HUES64 (cell line): ENCODE results near the gene RGS8.

Source experiments
- H3K27ac ChIP-seq: 2 replicates; pipeline ENCODE4 v1.7.0; 2013; ENCODE audit warnings: low read depth, low read length, inconsistent platforms
- H3K27me3 ChIP-seq: 2 replicates; pipeline ENCODE4 v1.6.1; 2013; ENCODE audit warnings: mild to moderate bottlenecking, low read length; ENCODE audit not compliant: insufficient read depth
- H3K36me3 ChIP-seq: 2 replicates; pipeline ENCODE4 v1.6.1; 2013; ENCODE audit warnings: mild to moderate bottlenecking, low read length; ENCODE audit not compliant: insufficient read depth
- H3K4me1 ChIP-seq: 2 replicates; pipeline ENCODE4 v1.6.1; 2013; ENCODE audit warnings: mild to moderate bottlenecking, low read length, moderate library complexity; ENCODE audit not compliant: insufficient read depth
- H3K4me3 ChIP-seq: 2 replicates; pipeline ENCODE4 v1.5.1; 2013; ENCODE audit warnings: mild to moderate bottlenecking, low read length, moderate library complexity
- H3K9ac ChIP-seq: 2 replicates; pipeline ENCODE4 v1.6.1; 2013; ENCODE audit warnings: mild to moderate bottlenecking, low read depth, low read length
- H3K9me3 ChIP-seq: 2 replicates; pipeline ENCODE4 v1.6.1; 2013; ENCODE audit warnings: low read depth, low read length; ENCODE audit not compliant: insufficient read depth
- WGBS: fragments of 150-250, 120-280 bp; methylation state at CpG from one replicate; pipeline ENCODE4 v1.1.7; 2013; ENCODE audit warnings: missing lambda C conversion rate; 5-methylcytosine and 5-hydroxymethylcytosine counted together

Gene RGS8

GRCh38 chr1:182652933-182653332 is 31.5 kb downstream of the RGS8 start:
- Histone ChIP-seq H3K27ac (no peak overlapping the region), H3K9me3 (no peaks in the 10 kb centered on the region), H3K36me3 (no peaks in the 10 kb centered on the region), H3K4me3 (no peak overlapping the region), H3K9ac (no peak overlapping the region), H3K4me1 (no peaks in the 10 kb centered on the region), H3K27me3 (no peaks in the 10 kb centered on the region)
- WGBS, result 80% methylated on average over 3 of the region's 3 CpGs

- Histone ChIP-seq H3K27me3 (no peaks in the 10 kb centered on the region), H3K27ac (no peak overlapping the region), H3K4me3 (no peak overlapping the region), H3K9ac (no peak overlapping the region), H3K9me3 (no peaks in the 10 kb centered on the region), H3K36me3 (no peaks in the 10 kb centered on the region), H3K4me1 (no peaks in the 10 kb centered on the region)
- 92% methylated on average over 2 of the region's 3 CpGs for WGBS
These were observed 33.1 kb downstream of the RGS8 start for GRCh38 chr1:182651339-182651724.

DNA sequence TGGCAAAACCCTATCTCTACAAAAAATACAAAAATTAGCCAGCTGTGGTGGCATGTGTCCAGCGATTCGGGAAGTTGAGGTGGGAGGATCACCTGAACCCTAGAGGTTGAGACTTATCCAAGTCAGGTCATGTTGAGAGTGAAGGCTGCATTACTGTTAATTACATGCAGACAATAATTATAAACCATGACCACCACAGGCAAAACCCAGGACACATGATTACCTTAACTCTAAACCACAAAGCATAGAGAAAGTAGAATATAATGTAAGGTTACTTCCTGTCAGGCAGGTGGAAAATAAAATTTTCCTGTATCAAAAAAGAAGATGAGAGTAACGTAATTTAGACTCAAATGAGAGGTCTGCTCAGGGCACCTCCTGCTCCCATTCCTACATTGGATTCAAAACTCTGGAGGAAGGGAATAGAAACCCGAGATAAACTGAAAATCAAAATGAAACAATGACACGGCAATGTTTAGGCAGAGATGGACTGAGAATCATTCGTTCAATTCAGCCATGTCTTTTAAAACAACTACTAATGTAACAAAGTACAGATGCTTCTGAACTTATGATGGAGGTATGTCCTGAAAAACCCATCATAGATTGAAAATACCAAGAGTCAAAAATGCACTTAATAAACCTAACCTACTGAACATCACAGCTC is 33.6 kb downstream of the RGS8 start:
- H3K36me3 ChIP-seq, result no peaks in the 10 kb centered on the region
- no peaks in the 10 kb centered on the region for H3K9me3 ChIP-seq
- no peak overlapping the region for H3K9ac ChIP-seq
- 91% methylated on average over 6 of the region's 6 CpGs for WGBS
- no peak overlapping the region for H3K27ac ChIP-seq
- no peak overlapping the region for H3K4me3 ChIP-seq
- no peaks in the 10 kb centered on the region for H3K4me1 ChIP-seq
- no peaks in the 10 kb centered on the region for H3K27me3 ChIP-seq

- H3K9ac ChIP-seq, result no peak overlapping the region
- no peaks in the 10 kb centered on the region for H3K36me3 ChIP-seq
- no peak overlapping the region for H3K27ac ChIP-seq
- 99% methylated on average over 7 of the region's 7 CpGs for WGBS
- no peaks in the 10 kb centered on the region for H3K4me1 ChIP-seq
- H3K4me3 ChIP-seq, result no peak overlapping the region
- no peaks in the 10 kb centered on the region for H3K9me3 ChIP-seq
- H3K27me3 ChIP-seq, result no peaks in the 10 kb centered on the region
These were observed 35.3 kb downstream of the RGS8 start for GRCh38 chr1:182649041-182649440.

GRCh38 chr1:182646739-182647138 is 37.6 kb downstream of the RGS8 start:
- Histone ChIP-seq H3K4me3 (no peak overlapping the region), H3K27ac (no peak overlapping the region), H3K36me3 (no peaks in the 10 kb centered on the region), H3K4me1 (no peaks in the 10 kb centered on the region), H3K9ac (no peak overlapping the region), H3K27me3 (no peaks in the 10 kb centered on the region), H3K9me3 (no peaks in the 10 kb centered on the region)
- WGBS, result 85% methylated on average over 2 of the region's 2 CpGs

DNA sequence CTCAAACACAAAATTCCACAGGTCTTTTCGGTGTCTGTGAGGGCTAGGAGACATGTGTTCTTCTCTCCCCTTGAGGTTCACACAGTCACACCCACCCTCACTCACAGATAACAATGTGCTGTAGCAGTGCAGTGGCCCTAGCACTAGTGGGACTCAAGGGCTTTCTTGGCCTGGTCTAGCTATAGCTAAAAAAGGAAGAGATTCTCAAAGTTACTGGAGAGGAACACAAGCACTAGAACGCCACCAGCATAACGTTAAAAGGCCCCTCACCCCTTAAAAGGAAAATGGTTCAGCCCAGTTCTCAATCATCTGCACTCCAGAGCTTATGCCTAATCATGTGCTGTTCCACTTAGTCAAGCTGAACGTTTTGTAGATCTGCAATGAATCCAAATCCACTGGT is 39.5 kb downstream of the RGS8 start:
- H3K27ac ChIP-seq, result no peak overlapping the region
- H3K36me3 ChIP-seq, result no peaks in the 10 kb centered on the region
- no peaks in the 10 kb centered on the region for H3K9me3 ChIP-seq
- H3K27me3 ChIP-seq, result no peaks in the 10 kb centered on the region
- H3K4me3 ChIP-seq, result no peak overlapping the region
- H3K4me1 ChIP-seq, result no peaks in the 10 kb centered on the region
- 91% methylated on average over 4 of the region's 4 CpGs for WGBS
- H3K9ac ChIP-seq, result no peak overlapping the region

DNA sequence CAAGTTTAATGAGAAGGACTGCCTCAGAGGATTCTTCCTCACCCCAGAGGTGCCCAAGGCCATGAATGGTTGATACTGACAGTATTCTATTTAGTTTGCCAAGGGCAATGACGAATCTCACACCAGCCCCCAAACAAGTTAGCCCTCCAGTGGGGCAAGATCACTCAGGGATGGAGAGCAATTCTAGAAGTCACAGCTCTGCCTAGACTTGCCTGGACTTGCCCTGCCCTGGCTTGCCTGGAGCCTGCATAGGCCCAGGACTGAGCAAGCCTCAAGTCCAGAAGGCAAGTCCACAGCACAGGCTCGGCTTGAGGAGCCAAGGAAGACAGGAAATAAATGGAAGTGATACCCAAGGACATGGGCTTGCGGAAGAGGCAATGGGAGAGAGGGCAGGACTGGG is 40.7 kb downstream of the RGS8 start:
- Histone ChIP-seq H3K9me3 (no peaks in the 10 kb centered on the region), H3K4me1 (no peaks in the 10 kb centered on the region), H3K27me3 (no peaks in the 10 kb centered on the region), H3K9ac (no peak overlapping the region), H3K27ac (no peak overlapping the region), H3K4me3 (no peak overlapping the region), H3K36me3 (no peaks in the 10 kb centered on the region)
- WGBS, result 95% methylated on average over 3 of the region's 3 CpGs

- Histone ChIP-seq H3K4me3 (no peak overlapping the region), H3K9ac (no peak overlapping the region), H3K4me1 (no peaks in the 10 kb centered on the region), H3K27ac (no peak overlapping the region), H3K9me3 (no peaks in the 10 kb centered on the region), H3K27me3 (no peaks in the 10 kb centered on the region), H3K36me3 (no peaks in the 10 kb centered on the region)
- 92% methylated on average over 8 of the region's 8 CpGs for WGBS
These were observed 41.9 kb downstream of the RGS8 start for GRCh38 chr1:182642461-182642860.

GRCh38 chr1:182641561-182641960 is 42.8 kb downstream of the RGS8 start:
- H3K4me3 ChIP-seq, result no peak overlapping the region
- H3K4me1 ChIP-seq, result no peaks in the 10 kb centered on the region
- no peaks in the 10 kb centered on the region for H3K27me3 ChIP-seq
- H3K9me3 ChIP-seq, result no peaks in the 10 kb centered on the region
- WGBS, result 93% methylated on average over 5 of the region's 5 CpGs
- no peaks in the 10 kb centered on the region for H3K36me3 ChIP-seq
- H3K9ac ChIP-seq, result no peak overlapping the region
- no peak overlapping the region for H3K27ac ChIP-seq

- WGBS, result 100% methylated on average over 1 of the region's 1 CpG
- H3K27me3 ChIP-seq, result no peaks in the 10 kb centered on the region
These were observed 45.1 kb downstream of the RGS8 start for GRCh38 chr1:182639330-182639729.

DNA sequence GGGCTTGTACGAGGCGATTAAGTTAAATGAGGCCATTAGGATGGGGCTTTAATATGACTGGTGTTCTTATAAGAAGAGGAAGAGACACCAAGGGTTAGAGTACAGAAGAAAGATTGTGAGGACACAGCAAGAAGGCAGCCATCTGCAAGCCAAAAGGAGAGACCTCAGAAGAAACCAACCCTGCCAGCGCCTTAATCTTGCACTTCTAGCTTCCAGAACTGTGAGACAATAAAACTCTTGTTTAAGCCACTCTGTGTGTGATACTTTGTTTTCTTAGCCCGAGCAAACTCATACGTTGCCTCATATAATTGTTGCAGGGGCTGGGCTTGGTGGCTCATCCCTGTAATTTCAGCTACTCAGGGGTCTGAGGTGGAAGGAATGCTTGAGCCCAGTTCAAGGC is 46.6 kb downstream of the RGS8 start:
- H3K9me3 ChIP-seq, result no peaks in the 10 kb centered on the region
- peaks cover 10% of the 10 kb centered on the region; the same call in 1 of the 2 replicates for H3K4me1 ChIP-seq
- H3K27me3 ChIP-seq, result no peaks in the 10 kb centered on the region
- no peaks in the 10 kb centered on the region for H3K36me3 ChIP-seq
- H3K27ac ChIP-seq, result no peak overlapping the region
- H3K4me3 ChIP-seq, result no peak overlapping the region
- 95% methylated on average over 5 of the region's 5 CpGs for WGBS
- no peak overlapping the region for H3K9ac ChIP-seq

More at GRCh38 chr1:182639330-182639729, 45.1 kb downstream of the RGS8 start:
- no peaks in the 10 kb centered on the region for H3K9me3 ChIP-seq
- no peaks in the 10 kb centered on the region for H3K36me3 ChIP-seq
- H3K4me3 ChIP-seq, result no peak overlapping the region
- no peaks in the 10 kb centered on the region for H3K4me1 ChIP-seq
- no peak overlapping the region for H3K9ac ChIP-seq
- no peak overlapping the region for H3K27ac ChIP-seq

DNA sequence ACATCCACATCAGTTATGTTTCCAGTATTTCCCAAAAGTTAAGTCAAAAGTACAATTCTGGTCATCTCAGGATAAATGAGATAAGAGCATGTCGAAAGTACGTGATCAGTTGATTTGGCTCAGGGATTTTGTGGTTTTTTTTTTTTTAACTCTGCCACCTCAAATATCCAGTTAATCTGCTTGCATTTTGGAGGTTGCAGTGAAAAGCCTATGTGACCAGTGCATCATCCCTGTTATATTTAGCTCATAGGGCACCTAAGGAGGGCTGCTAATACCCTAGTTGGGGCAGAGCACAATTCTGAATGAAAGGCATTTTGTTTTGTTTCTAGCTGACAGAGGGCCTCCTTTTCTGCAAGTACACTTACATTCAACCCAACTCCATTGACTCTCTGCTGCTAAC is 48.5 kb downstream of the RGS8 start:
- peaks cover 14% of the 10 kb centered on the region for H3K4me1 ChIP-seq
- no peak overlapping the region for H3K9ac ChIP-seq
- no peaks in the 10 kb centered on the region for H3K36me3 ChIP-seq
- no peak overlapping the region for H3K27ac ChIP-seq
- 100% methylated on average over 2 of the region's 2 CpGs for WGBS
- H3K9me3 ChIP-seq, result no peaks in the 10 kb centered on the region
- no peaks in the 10 kb centered on the region for H3K27me3 ChIP-seq
- no peak overlapping the region for H3K4me3 ChIP-seq
